T-helper 22 cell (primary cell): ENCODE measurements around the gene PFKFB4.
A peak's percentile ranks its signal among the peaks of the same experiment; 100 is the strongest.

Source experiments
- DNase-seq: peaks from one replicate; pipeline ENCODE4 v3.0.0-alpha.2; 2020; ENCODE audit warnings: low read depth

Gene PFKFB4

DNA sequence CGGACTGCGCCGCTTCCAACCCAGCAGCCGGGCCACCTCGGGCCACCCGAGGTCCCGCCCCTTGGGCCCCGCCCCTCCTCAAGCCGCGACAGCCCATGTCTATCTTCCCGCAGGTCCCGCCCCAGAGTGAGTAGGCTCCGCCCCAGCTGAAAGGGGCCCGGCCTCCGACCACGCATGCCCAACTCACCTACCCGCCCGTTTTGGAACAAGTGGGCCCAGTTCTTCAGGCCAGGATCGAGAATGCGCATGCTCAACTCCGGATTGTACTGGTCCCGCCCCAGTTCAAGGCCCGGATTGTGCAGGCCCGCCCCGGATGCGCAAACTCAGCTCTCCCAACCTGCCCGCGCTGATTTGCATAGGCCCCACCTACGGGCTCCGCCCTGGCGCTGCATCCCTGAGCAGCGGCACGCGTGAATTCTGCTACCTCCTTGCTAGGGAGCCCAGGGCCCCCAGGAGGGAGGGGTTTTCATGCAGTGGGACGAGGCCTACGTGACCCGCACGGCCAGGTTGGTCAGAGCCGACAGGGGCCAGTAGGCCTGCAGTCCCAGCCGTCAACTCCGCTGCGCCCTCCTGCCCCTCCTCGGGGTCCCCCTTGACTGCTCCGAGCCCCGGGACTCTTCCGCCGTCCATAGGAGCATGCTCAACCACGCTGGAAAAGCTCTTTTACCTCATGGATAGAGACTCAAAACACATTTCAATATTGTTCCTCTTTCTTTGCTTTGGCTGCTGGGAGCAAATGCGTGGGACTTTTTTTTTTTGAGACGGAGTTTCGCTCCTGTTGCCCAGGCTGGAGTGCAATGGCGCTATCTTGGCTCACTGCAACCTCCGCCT is at the start of gene PFKFB4:
TSS of gene PFKFB4 (minus strand) at position 8 of the 831 bp plus-strand sequence. CDS start 26 bp downstream, outside the sequence.
- DNase-seq, result peak; percentile 99

DNA sequence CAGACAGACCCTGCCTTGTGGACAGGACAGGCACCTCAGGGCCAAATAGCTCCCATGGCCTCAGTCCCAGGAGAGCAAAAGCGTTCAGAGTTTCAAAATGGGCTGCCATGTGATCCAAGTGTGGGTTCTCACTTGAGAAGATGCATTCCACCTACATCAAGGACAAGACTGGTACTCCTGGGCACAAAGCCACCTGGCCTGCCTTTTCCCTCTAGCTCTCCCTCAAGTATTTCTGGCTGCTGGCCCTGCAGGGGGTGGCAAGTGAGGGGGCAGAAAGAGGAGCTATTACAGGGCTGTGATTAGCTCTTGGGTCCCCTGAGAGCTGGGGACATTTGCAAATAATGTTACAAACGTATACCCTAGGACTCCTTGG is 45.0 kb upstream of the PFKFB4 start:
- no peak for DNase-seq

DNA sequence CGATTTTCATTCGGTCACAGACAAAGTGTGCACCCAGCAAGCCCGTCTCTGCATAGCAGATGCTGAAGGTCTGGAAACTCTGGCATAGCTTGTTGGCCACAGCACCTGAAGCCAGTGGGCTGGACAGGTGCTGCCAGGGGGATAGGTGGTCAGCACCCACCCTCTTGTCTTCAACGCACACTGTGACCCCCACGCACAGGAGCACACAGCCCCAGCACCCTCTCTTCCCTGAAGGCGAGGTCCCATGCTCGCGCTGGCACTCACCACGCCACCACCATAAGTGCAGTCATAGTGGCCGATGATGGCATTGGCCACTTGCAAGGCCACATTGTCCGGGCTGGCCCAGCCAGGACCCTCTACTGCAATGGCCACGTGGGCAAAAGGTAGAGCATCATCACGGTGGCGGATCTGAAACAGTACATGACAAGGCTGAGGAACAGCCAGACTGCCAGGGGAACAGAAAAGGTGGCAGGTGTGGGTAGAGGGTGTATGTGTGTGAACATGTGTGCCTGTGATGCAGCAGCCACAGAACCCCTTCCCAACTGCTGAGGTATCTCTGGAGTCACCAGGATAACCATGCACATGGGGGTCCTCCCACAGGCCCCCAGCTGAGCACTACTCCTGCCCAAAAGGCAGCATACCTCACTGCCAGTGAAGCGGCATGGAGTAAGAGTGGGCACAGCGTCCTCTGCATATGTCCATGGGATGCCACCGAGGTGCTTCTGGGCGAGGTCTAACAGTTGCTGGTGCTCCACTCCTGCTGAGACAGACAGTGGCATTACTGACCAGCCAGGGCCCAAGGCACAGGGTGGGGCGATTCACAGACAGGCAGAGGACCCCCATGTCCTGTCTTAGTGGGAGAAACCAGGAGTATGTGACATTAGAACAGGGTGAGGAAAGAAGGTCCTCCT is 44.4 kb upstream of the PFKFB4 start:
- DNase-seq, result no peak

DNA sequence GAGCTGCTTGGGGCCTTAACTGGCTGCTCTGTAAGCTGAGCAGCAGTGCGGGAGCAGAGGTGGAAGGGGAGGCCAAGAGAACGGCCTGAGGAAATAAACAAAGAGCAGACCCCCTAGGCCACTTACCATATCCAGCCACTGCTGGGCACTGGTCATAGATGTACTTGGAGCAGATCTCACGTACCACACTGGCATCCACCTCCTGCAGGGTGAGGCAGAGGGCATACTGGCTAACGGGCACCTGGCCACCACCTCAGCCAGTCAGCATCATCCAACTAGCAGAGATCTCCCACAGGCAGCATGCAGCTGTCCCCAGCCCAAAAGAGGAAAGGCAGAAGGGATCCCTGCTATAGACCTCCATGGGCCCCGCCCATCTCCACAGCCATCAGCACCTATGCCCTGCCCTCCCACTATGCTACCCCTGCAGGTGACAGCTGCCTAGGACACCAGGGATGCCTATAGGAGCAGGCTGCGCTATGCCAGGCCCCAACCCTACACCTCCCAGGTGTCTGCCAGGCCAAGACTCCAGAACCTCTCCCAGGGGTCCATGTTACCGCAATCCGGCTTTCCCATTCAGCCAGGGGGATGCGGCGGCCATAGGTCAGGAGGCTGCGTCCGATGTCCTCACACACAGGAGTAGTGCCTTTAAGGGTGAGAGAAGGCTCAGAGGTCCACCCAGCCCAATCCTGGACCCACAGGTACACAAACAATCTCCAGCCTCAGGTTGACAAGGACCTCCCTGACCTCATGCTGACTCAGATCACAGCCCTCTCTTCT is 43.1 kb upstream of the PFKFB4 start:
- no peak for DNase-seq

DNA sequence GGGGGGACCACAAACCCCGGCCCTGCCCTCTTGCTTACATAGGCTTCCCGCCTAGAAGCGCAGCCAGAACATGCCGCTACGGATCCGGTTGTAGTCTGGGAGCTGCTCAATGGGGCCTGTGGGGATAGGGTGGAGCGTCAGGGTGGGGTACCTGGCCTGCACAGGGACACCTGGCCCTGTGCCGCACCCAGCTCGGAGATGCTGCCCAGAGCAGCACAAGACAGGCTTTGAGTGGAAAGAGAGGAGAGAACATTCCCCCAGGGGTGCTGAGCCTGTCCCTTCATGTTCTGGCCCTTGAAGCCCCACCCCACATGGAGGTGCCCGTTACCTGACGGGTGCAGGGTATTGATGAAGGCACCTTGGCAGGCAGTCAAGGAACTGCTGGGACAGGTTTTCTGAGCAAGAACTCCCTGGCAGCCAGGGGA is 42.5 kb upstream of the PFKFB4 start:
- DNase-seq, result no peak

DNA sequence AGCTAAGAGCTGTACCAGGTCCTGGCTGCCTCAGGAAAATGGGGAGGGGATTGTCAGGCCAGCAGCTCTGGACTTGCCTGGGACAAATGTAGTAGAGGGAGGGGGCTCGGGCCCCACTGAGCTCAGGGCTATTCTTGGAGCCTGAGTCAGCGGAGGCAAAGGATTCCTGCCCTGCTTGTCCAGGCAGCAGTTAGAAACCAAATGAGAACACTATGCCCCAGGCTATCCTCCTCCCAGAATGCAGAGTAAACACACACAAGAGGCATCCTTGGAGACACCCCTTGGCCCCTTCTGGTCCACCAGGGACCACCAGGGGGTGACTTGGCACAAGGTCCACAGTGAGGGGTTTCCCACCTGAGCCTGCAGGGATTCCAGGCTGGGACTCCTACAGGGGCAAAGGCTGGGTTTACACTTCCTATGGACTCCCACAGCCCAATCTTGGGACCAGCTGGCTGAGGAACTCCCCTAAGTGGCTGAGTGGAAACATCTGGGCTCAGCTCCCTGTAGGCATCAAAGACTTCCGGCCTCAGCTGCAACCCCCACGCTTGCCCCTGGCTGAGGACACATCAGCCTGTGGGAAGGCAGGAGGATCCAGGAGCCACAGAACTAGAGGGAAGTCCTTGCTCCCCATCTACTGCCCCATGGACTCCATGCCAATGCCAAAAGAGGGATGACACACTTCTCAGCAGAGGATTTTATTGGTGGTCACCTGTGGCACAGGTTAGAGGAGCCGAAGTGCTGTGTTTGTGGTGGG is 41.9 kb upstream of the PFKFB4 start:
- DNase-seq, result no peak

DNA sequence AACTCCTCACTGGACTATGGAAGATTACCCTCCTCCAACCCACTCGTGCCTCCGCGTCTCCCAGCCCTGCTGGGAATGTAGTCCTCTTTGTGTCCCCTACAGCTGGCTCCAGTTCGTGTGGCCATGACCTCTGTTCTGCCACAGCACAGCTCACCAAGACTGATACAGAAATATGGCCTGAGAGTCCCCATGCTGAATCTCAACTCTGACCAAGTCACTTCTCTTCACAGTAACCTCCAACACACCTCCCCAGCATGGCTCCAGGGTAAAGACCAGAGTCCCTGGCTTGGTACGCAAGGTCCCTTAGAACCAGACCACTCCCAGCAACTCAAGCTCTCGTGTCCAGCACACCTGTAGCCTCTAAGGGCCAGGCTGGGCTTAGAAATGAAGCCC is 40.8 kb upstream of the PFKFB4 start:
- DNase-seq, result no peak

DNA sequence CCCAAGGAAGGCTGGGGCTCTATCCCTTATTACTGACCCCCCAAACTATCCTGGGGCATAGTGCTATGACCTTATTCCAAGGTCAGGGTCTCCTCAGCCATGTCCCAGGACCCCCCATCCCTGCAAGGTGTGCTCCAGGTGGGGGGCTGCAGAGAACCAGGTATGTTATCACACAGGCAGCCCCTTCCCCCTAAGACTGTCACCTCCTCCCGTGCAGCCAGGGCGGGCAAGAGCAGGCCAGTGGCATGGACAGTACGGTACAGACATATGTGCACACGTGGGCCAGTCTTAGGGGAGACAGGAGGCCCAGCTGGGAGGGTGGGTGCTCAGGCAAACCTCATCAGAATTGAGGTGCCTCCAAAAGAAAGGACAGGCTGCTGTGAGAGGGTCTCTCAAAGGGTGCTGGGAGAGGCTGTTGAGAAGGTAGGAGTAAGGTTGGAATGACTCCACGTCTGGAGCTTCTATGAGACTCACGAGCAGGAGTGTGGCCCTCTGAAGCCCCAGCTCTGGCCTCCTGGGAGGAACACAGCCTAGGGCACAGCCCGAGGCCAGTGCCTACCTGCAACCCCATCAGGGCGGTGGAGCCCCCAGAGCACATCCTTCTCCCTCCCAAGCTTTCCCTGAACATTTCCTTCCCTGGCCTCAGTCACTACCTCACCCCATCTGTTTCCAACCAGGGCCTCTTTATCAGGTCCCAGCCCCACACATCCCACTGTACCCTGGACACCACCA is 40.2 kb upstream of the PFKFB4 start:
- DNase-seq, result no peak

DNA sequence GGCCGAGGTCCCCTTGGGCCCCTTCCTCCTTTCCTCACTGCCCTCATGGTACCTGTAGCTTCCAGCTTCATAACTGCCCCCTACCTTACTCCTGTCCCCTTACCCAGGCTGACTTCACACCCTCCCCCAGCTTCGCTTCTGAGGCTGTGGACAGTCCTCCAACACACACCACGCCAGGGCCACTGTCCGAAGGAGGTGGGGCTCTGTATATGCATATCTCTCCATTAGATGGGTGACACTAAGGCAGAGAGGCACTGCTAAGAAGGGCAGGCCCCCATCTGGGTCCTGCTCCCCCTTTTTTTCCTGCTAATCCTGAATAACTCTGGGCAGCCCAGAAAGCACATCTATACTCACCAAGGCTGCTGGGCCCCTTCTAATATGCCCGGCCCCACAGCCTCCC is 39.6 kb upstream of the PFKFB4 start:
- DNase-seq, result no peak

DNA sequence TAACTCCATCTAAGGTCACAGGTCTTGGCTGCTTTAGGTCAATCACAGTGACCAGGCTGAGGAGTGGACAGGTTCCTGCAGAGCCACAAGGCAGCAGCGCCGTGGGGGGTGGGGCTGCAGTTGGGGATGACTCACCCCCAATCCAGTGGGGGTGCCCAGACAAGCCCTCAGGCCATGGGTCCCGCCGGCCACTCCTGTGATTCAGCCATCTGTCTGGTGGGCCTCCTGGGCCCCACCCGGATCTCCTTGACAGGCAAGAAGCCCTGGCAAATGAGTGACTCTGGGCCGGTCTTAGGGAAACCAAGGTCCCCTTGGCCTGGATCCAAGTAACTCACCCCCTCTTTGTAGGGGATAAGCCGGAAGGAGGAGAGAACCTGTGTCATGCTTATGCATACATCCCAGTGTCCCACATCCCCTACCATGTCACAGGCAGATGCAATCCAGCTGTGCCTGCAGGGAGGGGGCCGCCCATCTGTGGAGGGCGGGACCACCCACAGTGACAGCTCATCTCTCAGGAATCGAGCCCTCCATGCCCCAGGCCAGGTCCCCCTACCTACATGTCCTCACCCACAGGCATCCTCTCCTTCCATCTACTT is 39.0 kb upstream of the PFKFB4 start:
- DNase-seq, result no peak

DNA sequence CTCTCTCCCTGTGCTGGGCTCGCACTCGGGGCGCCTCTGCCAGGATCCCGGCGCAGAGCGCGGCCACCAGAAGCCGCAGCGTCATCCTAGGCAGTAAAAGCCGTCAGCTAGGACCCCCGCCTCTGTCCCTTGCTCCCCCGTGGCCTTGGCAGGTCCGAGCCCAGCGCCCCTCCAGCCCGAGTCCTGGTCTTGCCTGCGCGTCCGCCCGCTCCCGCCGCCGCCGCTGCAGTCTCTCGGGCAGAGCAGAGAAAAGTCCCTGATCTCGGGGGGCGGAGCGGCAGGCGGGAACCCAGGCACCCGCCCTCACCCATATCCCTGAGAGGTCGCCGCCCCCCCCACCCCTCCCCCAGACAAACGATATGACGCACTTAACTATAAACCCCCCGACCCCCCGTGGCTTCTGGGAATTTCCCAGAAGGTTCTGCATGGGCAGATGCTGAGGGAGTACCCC is 38.5 kb upstream of the PFKFB4 start, which contains the start of gene COL7A1:
TSS of gene COL7A1 (minus strand) at position 255 of the 451 bp plus-strand sequence. CDS start at position 85, 170 bp downstream.
- DNase-seq, result no peak

DNA sequence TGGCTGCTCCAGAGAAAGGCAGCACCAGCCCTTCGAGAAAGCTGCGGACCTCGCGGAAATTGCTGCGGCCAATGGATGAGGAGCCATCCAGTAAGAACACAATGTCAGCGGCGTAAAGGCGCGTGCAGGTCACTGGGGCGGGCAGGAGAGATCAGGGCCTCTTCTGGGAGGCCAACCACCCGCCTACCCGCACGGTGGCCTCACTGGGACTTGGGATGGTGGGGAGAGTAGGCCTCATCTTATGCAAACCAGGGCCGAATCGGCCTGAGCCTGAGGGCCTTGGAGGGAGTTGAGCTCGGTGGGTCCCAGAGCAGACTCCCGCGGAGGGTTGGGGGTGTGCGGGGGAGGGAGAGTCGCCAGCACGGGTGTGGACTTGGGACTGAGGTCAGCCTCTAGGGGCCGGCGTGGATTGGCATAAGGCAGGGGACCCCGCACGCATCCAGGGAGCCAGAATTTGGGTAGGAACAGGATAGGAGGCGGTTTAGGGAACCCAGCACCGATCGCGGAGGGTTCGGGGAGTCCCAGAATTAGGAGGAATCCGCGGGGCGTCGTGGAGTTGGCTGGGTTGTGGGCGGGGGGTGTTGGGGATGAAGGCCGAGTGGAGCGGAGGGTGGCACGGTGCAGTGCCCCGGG is 37.9 kb upstream of the PFKFB4 start:
- DNase-seq, result no peak

DNA sequence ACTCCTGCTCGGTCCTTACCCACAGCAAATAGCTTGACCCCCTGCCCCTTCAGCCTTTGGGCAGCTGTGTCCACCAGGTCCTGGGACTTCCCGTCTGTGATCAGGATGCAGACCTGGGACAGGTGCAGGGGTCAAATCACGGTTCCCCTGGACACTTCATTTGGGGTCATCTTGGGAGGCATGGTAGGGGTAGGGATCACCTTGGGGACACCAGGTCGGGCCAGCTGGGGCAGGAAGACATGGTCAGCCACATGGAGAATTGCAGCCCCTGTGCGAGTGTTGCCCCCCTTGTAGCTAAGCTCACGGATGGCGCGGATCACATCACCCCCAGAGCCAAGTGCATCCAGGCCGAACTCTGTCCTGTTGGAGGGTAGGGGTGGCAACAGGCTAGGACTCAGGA is 36.7 kb upstream of the PFKFB4 start:
- no peak for DNase-seq

DNA sequence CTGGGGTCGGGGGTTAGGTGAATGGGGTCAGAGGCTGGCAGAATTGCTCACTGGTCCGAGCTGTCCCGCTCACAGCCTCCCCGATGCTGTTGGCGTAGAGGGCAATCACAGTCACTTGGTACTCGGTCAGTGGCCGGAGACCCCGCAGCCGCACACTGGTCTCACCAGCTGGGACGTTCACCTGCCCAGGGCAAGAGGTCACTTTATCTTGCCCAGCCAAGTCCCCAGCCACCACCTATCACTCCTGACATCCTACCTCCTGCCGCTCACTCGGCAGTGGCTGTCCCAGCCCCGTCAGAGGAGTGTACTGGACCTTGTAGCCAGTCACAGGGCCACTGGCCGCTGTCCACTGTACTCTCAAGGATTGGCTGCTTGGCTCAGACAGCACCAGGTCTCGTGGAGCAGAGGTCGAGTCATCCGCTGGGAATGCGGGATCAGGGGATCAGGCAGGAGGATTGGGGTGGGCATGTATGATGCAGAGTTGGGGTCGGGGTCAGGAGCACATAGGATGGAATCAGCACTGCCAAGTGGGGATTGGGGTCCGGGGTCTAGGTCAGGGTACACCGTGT is 36.0 kb upstream of the PFKFB4 start:
- DNase-seq, result no peak

DNA sequence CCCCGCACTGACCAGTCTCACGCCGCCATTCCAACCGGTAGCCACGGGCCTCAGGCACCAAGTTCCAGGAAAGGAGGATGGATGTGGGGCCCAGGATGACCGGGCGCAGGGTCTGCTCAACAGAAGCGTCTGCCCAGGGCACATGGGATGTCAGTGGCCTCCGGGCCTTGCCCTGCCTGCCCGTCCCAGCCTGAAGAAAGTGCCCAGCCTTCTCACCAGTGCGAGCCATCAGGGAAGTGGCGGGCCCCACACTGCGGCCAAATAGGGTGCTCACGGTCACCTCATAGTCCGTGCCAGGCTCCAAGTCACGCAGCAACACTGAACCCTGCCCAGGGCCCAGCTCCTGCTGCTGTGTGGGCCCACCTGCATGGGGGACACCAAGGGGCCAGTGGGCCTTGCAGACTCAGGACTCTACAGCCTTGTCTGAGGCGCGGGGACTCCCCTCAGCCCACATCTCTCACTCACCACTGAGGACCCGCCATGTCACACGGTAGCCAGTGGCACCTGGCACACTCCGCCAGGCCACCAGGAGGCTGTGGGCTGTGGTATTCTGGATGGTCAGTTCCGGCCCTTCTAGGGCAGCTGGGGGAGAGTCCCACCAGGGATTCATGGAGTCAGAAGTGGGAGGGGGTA is 35.4 kb upstream of the PFKFB4 start:
- DNase-seq, result no peak

DNA sequence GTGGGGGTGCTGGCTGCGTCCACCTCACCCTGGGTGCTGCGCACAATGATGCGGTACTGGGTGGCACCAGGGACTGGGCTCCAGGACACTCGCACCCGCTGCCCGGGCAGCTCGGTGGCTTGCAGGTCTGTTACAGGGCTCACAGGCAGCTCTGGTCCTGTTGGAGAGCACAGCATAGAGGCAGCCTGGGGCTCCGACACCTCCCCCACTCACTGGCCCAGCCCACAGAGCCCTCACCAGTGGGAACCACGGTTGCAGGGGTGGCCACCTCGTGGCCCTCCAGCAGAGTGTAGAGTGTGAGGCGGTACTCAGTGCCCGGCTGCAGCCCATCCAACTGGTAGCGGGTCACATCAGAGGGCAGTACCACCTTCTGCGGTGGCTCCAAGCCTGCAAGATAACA is 34.8 kb upstream of the PFKFB4 start:
- DNase-seq, result no peak

DNA sequence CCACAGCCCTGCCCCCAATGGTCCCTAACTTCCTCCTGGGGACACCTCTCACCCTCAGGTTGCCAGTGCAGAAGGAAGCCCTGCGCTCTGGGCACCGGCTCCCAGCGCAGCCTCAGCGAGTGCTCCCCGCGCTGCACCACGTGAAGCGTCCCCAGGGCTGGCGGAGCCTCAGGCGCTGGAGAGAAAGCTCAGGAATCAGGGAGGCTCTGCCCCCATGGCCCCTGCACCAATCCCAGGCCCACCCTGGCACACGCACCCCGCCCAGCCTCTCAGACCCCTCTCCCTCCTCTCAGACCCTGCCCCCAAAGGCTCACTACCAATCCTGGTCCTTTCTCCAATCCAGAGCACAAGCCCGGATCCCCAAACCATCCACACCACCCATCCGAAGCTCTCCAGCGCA is 31.6 kb upstream of the PFKFB4 start:
- DNase-seq, result no peak

DNA sequence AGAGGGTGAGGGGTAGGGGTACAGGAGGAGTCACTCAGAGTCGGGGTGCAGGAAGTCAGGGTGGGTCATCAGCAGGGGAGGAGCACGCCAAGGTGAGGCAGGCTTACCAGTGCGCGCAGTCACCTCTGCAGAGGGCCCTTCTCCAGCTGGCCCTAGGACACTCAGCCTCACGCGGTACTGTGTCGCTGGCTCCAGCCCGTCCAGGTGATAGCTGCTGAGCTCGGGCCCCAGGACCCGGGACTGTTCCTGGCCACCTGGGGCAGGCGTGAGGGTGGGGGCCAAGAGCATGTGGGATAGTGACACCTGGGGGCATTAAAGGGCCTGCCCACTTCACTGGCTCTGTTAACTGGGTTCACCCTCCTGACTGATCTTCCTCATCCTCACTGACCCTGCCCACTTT is 31.1 kb upstream of the PFKFB4 start:
- DNase-seq, result no peak

DNA sequence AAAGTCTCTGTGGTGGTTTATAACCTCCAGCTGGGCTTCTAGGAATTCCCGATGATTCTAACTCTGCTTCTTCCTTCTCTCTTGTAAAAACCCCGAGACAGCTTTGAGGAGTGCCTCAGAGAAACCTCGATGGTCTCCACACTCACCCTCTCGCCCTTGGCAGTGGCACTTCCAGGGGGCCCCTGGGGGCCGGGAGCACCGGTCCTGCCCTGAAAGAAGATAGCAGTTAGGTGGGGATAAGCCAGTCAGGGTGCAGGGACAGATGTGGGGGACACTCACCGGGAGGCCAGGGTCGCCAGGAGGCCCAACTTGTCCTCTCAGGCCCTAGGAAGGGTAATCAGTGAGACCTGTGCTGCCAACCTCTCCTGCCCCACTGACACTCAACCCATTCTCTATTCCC is 28.8 kb upstream of the PFKFB4 start:
- no peak for DNase-seq
